ENCODE results near the gene SYVN1. TPM values are rescaled to one million over a fixed set of nuclear protein-coding genes. Genes with fewer than 3 reads are reported as not detected.

Gene SYVN1
- total and polyA plus RNA-seq, 2 experiments from 2014 or later, result 16.2 to 16.8 TPM

DNA sequence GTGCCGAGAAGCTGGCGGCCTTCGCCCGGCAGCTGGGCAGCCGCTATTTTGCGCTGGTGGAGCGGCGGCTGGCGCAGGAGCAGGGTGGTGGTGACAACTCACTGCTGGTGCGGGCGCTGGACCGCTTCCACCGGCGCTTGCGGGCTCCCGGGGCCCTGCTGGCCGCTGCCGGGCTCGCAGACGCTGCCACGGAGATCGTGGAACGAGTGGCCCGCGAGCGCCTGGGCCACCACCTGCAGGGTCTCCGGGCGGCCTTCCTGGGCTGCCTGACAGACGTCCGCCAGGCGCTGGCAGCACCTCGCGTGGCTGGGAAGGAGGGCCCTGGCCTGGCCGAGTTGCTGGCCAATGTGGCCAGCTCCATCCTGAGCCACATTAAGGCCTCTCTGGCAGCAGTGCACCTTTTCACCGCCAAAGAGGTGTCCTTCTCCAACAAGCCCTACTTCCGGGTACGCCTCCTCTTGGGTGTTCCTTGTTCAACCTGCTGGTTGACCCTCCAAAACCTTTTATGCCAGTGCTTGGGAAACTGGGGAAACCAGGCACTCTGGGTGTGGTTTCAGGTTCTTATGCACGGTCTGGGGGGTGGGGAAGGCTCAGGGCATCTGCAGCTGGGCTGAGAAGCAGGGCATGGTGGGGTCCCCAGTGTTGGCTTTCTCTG is 25.7 kb downstream of the SYVN1 start:
- Histone ChIP-seq H3K9me3 (ENCODE audit: low read depth) (no peaks in the 10 kb centered on the region), H3K4me1 (ENCODE audit: low read depth) (peaks cover 12% of the 10 kb centered on the region), H3K27me3 (no peaks in the 10 kb centered on the region), H3K27ac (no peak overlapping the region), H3K36me3 (no peaks in the 10 kb centered on the region), H3K4me3 (no peak overlapping the region)
- no peak for TF ChIP-seq CTCF (IDR thresholded peaks at IDR 0.05; ENCODE audit: low read depth, low read length)
- DNase-seq (ENCODE audit: low read depth in 1 of 2, low spot score in 1 of 2), result no peak

DNA sequence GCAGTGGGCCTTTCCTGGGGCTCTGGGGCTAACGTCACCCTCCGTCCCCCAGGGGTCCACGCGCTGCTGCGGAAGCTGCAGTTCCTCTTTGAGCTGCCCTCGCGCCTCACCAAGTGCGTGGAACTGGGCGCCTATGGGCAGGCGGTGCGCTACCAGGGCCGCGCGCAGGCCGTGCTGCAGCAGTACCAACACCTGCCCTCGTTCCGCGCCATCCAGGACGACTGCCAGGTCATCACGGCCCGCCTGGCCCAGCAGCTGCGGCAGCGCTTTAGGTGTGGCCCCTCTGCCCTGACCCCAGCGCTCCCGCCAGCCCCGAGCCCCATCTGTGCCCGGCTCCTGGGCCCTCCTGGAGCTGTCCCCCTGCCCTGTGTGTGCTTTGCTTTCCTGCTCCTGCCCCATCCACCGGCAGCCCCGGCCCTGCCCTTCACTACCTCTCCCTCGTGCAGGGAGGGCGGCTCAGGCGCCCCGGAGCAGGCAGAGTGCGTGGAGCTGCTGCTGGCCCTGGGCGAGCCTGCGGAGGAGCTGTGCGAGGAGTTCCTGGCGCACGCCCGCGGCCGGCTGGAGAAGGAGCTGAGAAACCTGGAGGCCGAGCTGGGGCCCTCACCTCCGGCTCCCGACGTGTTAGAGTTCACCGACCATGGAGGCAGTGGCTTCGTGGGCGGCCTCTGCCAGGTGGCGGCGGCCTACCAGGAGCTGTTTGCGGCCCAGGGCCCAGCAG is 26.4 kb downstream of the SYVN1 start:
- Histone ChIP-seq H3K36me3 (no peaks in the 10 kb centered on the region), H3K9me3 (ENCODE audit: low read depth) (no peaks in the 10 kb centered on the region), H3K27ac (no peak overlapping the region), H3K27me3 (no peaks in the 10 kb centered on the region), H3K4me1 (ENCODE audit: low read depth) (peaks cover 7% of the 10 kb centered on the region), H3K4me3 (no peak overlapping the region)
- no peak for DNase-seq (ENCODE audit: low read depth in 1 of 2, low spot score in 1 of 2)
- TF ChIP-seq CTCF (IDR thresholded peaks at IDR 0.05; ENCODE audit: low read depth, low read length), result no peak

- Histone ChIP-seq H3K4me3 (no peak overlapping the region), H3K27me3 (no peaks in the 10 kb centered on the region), H3K27ac (no peak overlapping the region), H3K36me3 (no peaks in the 10 kb centered on the region), H3K4me1 (ENCODE audit: low read depth) (peaks cover 7% of the 10 kb centered on the region), H3K9me3 (ENCODE audit: low read depth) (no peaks in the 10 kb centered on the region)
- TF ChIP-seq CTCF (IDR thresholded peaks at IDR 0.05; ENCODE audit: low read depth, low read length), result no peak
- DNase-seq (ENCODE audit: low read depth in 1 of 2, low spot score in 1 of 2), result no peak
Observed at GRCh38 chr11:65107078-65107477, 27.2 kb downstream of the SYVN1 start.

DNA sequence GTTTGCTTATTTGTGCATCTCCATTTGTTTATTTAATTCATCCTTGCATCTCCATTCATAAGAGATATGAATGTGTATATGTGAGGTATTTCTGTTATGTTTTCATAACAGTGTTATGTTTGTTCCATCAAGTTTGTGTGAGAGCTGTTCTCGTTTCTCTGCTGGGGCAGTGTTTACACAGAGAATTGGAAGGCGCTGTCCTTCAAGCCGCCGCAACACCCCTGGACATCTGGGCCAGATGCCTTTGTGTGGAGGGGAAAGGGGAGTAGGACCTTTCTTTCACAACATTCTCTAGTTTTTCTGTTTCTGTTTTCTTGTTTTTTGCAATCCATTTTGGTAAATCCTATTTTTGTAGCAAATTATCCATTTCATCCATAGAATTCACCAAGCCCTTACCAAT is 29.7 kb downstream of the SYVN1 start:
- TF ChIP-seq CTCF (IDR thresholded peaks at IDR 0.05; ENCODE audit: low read depth, low read length), result no peak
- no peak for DNase-seq (ENCODE audit: low read depth in 1 of 2, low spot score in 1 of 2)
- no peaks in the 10 kb centered on the region for H3K36me3 ChIP-seq
- no peak overlapping the region for H3K27ac ChIP-seq
- no peaks in the 10 kb centered on the region for H3K9me3 ChIP-seq (ENCODE audit: low read depth)
- no peaks in the 10 kb centered on the region for H3K4me1 ChIP-seq (ENCODE audit: low read depth)
- no peak overlapping the region for H3K4me3 ChIP-seq
- no peaks in the 10 kb centered on the region for H3K27me3 ChIP-seq

GRCh38 chr11:65103476-65103875 is 30.8 kb downstream of the SYVN1 start:
- no peak for TF ChIP-seq CTCF (IDR thresholded peaks at IDR 0.05; ENCODE audit: low read depth, low read length)
- H3K4me1 ChIP-seq (ENCODE audit: low read depth), result no peaks in the 10 kb centered on the region
- H3K36me3 ChIP-seq, result peaks cover 2% of the 10 kb centered on the region
- no peak for DNase-seq (ENCODE audit: low read depth in 1 of 2, low spot score in 1 of 2)
- no peaks in the 10 kb centered on the region for H3K9me3 ChIP-seq (ENCODE audit: low read depth)
- H3K27ac ChIP-seq, result no peak overlapping the region
- no peak overlapping the region for H3K4me3 ChIP-seq
- no peaks in the 10 kb centered on the region for H3K27me3 ChIP-seq

All from cardiac muscle cell (in vitro differentiated cells and primary cell).